ENCODE data around the gene FARP2.

Gene FARP2

GRCh38 chr2:241485172-241485911, 129.3 kb downstream of the FARP2 start:
- DNase-seq (ENCODE audit: low read depth in 2 of 2): no peak

- DNase-seq (ENCODE audit: low read depth in 2 of 2): no peak
These were observed 133.0 kb downstream of the FARP2 start for GRCh38 chr2:241489088-241489487.

- no peak for DNase-seq (ENCODE audit: low read depth in 2 of 2)
These were observed 133.9 kb downstream of the FARP2 start for GRCh38 chr2:241489733-241490680.

- no peak for DNase-seq (ENCODE audit: low read depth in 2 of 2)
These were observed 134.9 kb downstream of the FARP2 start for GRCh38 chr2:241490825-241491506.

- DNase-seq (ENCODE audit: low read depth in 2 of 2): no peak
These were observed 135.6 kb downstream of the FARP2 start for GRCh38 chr2:241491549-241492173.

- no peak for DNase-seq (ENCODE audit: low read depth in 2 of 2)
These were observed 136.1 kb downstream of the FARP2 start for GRCh38 chr2:241492174-241492565.

- DNase-seq (ENCODE audit: low read depth in 2 of 2): no peak
These were observed 137.0 kb downstream of the FARP2 start for GRCh38 chr2:241493092-241493491.

GRCh38 chr2:241494311-241494908, 138.3 kb downstream of the FARP2 start:
- DNase-seq (ENCODE audit: low read depth in 2 of 2): no peak

- DNase-seq (ENCODE audit: low read depth in 2 of 2): no peak
These were observed 139.3 kb downstream of the FARP2 start for GRCh38 chr2:241495172-241496002.

- DNase-seq (ENCODE audit: low read depth in 2 of 2): no peak
These were observed 140.1 kb downstream of the FARP2 start for GRCh38 chr2:241496003-241496707.

- DNase-seq (ENCODE audit: low read depth in 2 of 2): no peak
These were observed 141.1 kb downstream of the FARP2 start for GRCh38 chr2:241496904-241497877.

GRCh38 chr2:241498115-241499070, 142.3 kb downstream of the FARP2 start:
- no peak for DNase-seq (ENCODE audit: low read depth in 2 of 2)

GRCh38 chr2:241499146-241499965, 143.3 kb downstream of the FARP2 start:
- DNase-seq (ENCODE audit: low read depth in 2 of 2): no peak

GRCh38 chr2:241500016-241500415, 143.9 kb downstream of the FARP2 start:
- no peak for DNase-seq (ENCODE audit: low read depth in 2 of 2)

- no peak for DNase-seq (ENCODE audit: low read depth in 2 of 2)
These were observed 144.4 kb downstream of the FARP2 start for GRCh38 chr2:241500431-241500975.

- DNase-seq (ENCODE audit: low read depth in 2 of 2): no peak
These were observed 145.0 kb downstream of the FARP2 start for GRCh38 chr2:241501099-241501541.
